OCI-LY7 (cell line): ENCODE results near the gene ROCK1. TPM values are rescaled to one million over a fixed set of nuclear protein-coding genes. Genes with fewer than 3 reads are reported as not detected.

Experiments
- BruUV-seq: library from RNA; stranded (reverse); fragments of 400-500 nt; replicated peaks from 2 replicates; lab custom pipeline; 2021; lab: Mats Ljungman, UMichigan
- CTCF ChIA-PET: fragments of 300-600 bp; sonication (Branson Sonifier 250); formaldehyde crosslinking; loops from one replicate; lab custom pipeline; 2022; ENCODE audit warnings: antibody characterized with exemption; ENCODE audit not compliant: unreplicated experiment; lab: Charles Lee
- POLR2A ChIA-PET: fragments of 300-600 bp; sonication (Branson Sonifier 250); formaldehyde crosslinking; loops from one replicate; lab custom pipeline; 2022; ENCODE audit warnings: antibody characterized with exemption; lab: Charles Lee
- DNase-seq: peaks from one replicate; pipeline ENCODE4 v3.0.0-alpha.2; 2015; ENCODE audit warnings: low spot score
- H2AFZ ChIP-seq: fragments of 200-600 bp; sonication (generic), shearing (Covaris generic); 2 replicates; pipeline ENCODE4 v1.6.1; 2014; ENCODE audit warnings: mild to moderate bottlenecking, antibody characterized with exemption, low read length, moderate library complexity
- H3K27ac ChIP-seq: fragments of 200-600 bp; sonication (generic); 2 replicates; pipeline ENCODE4 v1.5.1; 2014; ENCODE audit warnings: mixed run types, low read depth, mild to moderate bottlenecking, moderate library complexity, low read length, inconsistent platforms; ENCODE audit not compliant: poor library complexity, severe bottlenecking
- H3K36me3 ChIP-seq: fragments of 200-600 bp; sonication (generic); 2 replicates; pipeline ENCODE4 v1.6.1; 2014; ENCODE audit warnings: mild to moderate bottlenecking, antibody characterized with exemption, low read length, moderate library complexity, mixed read lengths; ENCODE audit not compliant: insufficient read depth
- H3K4me1 ChIP-seq: fragments of 200-600 bp; sonication (generic); 2 replicates; pipeline ENCODE4 v1.5.1; 2014; ENCODE audit warnings: mild to moderate bottlenecking, low read length; ENCODE audit not compliant: insufficient read depth, poor library complexity, severe bottlenecking
- H3K4me2 ChIP-seq: fragments of 200-600 bp; sonication (generic); 2 replicates; pipeline ENCODE4 v1.6.1; 2014; ENCODE audit warnings: mild to moderate bottlenecking, low read length
- H3K4me3 ChIP-seq: fragments of 200-600 bp; sonication (generic); 2 replicates; pipeline ENCODE4 v1.5.1; 2014; ENCODE audit warnings: mild to moderate bottlenecking, low read depth, low read length; ENCODE audit not compliant: poor library complexity, severe bottlenecking
- H3K79me2 ChIP-seq: fragments of 200-600 bp; sonication (generic); 2 replicates; pipeline ENCODE4 v1.6.1; 2016; ENCODE audit warnings: low read depth, mild to moderate bottlenecking, low read length, moderate library complexity, mixed read lengths; ENCODE audit not compliant: insufficient read depth
- H3K9me2 ChIP-seq: fragments of 200-600 bp; sonication (generic); 2 replicates; pipeline ENCODE4 v1.6.1; 2016; ENCODE audit warnings: mild to moderate bottlenecking, low read length, mixed read lengths; ENCODE audit not compliant: insufficient read depth
- H3K9me3 ChIP-seq: fragments of 200-600 bp; sonication (generic); 2 replicates; pipeline ENCODE4 v1.6.1; 2014; ENCODE audit warnings: mild to moderate bottlenecking, mixed run types, low read length, mixed read lengths
- H4K20me1 ChIP-seq: fragments of 200-600 bp; sonication (generic); 2 replicates; pipeline ENCODE4 v1.6.1; 2014; ENCODE audit warnings: mild to moderate bottlenecking, antibody characterized with exemption, low read length, moderate library complexity, mixed read lengths; ENCODE audit not compliant: insufficient read depth
- CTCF ChIP-seq: fragments of 200-600 bp; sonication (generic); conservative IDR thresholded peaks from 2 replicates; pipeline ENCODE4 v1.5.1; 2014; ENCODE audit warnings: mild to moderate bottlenecking, antibody characterized with exemption, low read length, moderate library complexity, mixed read lengths
- EZH2phosphoT487 ChIP-seq: fragments of 200-600 bp; sonication (generic); IDR thresholded peaks from 2 replicates; pipeline ENCODE4 v1.6.1; 2018; ENCODE audit warnings: low read depth, borderline replicate concordance, mild to moderate bottlenecking, mixed run types, antibody characterized with exemption, low read length, moderate library complexity, mixed read lengths
- intact Hi-C: fragments of 100-400 bp; cut with micrococcal nuclease; formaldehyde crosslinking; loops from one replicate; pipeline ENCODE4 v1.10.0; 2022; ENCODE audit not compliant: unreplicated experiment
- total RNA-seq, 2 experiments: library from RNA; depleted of rRNA in 1 of 2; stranded (reverse); fragments of >200 nt in 1 of 2; shearing (Covaris generic) in 1 of 2; gene quantifications; 2 replicates each; pipeline ENCODE4 v1.2.3, GENCODE V29; 2014 to 2022

ROCK1 gene
- total RNA-seq, 2 experiments from 2014 or later = 43.2 to 69.6 TPM

GRCh38 chr18:21110713-21111345, 784 bp downstream of the ROCK1 start:
- H3K27ac ChIP-seq = peak overlapping the region; percentile 89
- H3K9me3 ChIP-seq = no peaks in the 10 kb centered on the region
- ChIA-PET POLR2A (interaction anchor here (0.6 to 1.8 kb wide), 3 partner anchors 18 to 144 kb away, joined by 3 to 7 read pairs (median 6); no protein-coding TSS in a partner anchor), CTCF (no interaction called here)
- H3K9me2 ChIP-seq = no peaks in the 10 kb centered on the region
- intact Hi-C loops = loop anchor here (10.0 kb wide), 2 partner anchors 136 to 494 kb away; partner anchors contain the start of gene ESCO1
- TF ChIP-seq CTCF = no peak
- peak overlapping the region; percentile 76; the same call in 1 of the 2 replicates for H2AFZ ChIP-seq
- peaks cover 5% of the 10 kb centered on the region; the same call in 1 of the 2 replicates for H3K36me3 ChIP-seq
- peak overlapping the region; percentile 90 for H3K4me3 ChIP-seq
- peaks cover 37% of the 10 kb centered on the region for H3K4me1 ChIP-seq
- peak overlapping the region; percentile 99 for H3K4me2 ChIP-seq
- peaks cover 57% of the 10 kb centered on the region for H3K79me2 ChIP-seq
- no TSS peak for BruUV-seq
- H4K20me1 ChIP-seq = peaks cover 48% of the 10 kb centered on the region
- peak; percentile 80 for DNase-seq

- CTCF ChIA-PET = no interaction called here
Observed at GRCh38 chr18:21109936-21110712, 1.5 kb downstream of the ROCK1 start.

More at GRCh38 chr18:21109936-21110712, 1.5 kb downstream of the ROCK1 start:
- H3K79me2 ChIP-seq = peaks cover 64% of the 10 kb centered on the region
- TSS peak; percentile 51 for BruUV-seq
- H2AFZ ChIP-seq = peak overlapping the region; percentile 76; the same call in 1 of the 2 replicates
- peaks cover 5% of the 10 kb centered on the region; the same call in 1 of the 2 replicates for H3K36me3 ChIP-seq
- H4K20me1 ChIP-seq = peaks cover 55% of the 10 kb centered on the region
- TF ChIP-seq CTCF = no peak
- no peak for TF ChIP-seq EZH2phosphoT487
- DNase-seq = peak; percentile 24
- H3K4me3 ChIP-seq = peak overlapping the region; percentile 90
- POLR2A ChIA-PET = interaction anchor here (1.8 to 2.5 kb wide), 2 partner anchors 10 to 12 kb away, joined by 9 to 12 read pairs; no protein-coding TSS in a partner anchor
- H3K4me1 ChIP-seq = peaks cover 45% of the 10 kb centered on the region
- intact Hi-C loops = loop anchor here (10.0 kb wide), 2 partner anchors 135 to 495 kb away; partner anchors contain the start of gene ESCO1
- no peaks in the 10 kb centered on the region for H3K9me3 ChIP-seq
- H3K4me2 ChIP-seq = peak overlapping the region; percentile 99
- H3K27ac ChIP-seq = peak overlapping the region; percentile 89
- no peaks in the 10 kb centered on the region for H3K9me2 ChIP-seq
